ENCODE data around the gene C8G.

The C8G gene

DNA sequence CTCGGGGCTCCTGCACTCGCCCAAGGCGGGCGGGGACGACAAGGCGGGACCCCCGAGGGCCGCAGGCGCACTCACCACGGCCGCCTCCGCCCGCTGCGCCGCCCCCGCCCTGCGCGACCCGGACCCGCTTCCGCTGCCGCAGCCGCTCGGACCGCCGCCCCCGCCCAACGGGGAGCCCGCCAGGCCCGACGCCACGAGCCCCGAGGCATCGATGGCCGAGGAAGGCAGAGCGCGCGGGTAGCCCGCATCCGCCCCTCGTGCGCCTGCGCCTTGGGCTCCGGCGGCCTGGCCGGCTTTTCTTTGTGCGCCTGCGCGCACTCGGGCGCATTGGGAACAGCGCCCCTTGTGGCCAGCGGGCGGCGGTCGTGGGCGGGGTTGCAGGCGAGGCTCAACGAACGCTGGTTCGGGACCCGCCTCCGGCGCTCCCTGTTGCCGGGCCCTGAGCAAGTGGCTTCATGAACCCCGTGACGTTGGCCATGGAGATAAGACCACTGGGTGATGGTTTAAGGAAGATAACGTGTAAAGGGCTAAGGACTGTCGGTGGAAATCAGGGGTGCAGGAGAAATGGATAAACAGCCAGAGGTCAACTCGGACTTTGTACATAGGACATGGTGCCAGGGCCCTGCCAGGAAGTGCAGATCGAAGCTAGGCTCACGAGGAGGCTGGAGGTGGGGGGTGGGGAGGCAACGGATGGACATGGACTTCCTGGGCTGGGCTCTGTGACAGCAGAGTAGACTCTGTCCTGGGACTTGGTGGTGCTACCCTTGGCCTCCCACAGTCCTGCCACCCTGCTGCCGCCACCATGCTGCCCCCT lies at the start of gene C8G, which contains the start of gene FBXW5:
Gene C8G (plus strand): TSS at position 725 of the 814 bp plus-strand sequence. CDS start 78 bp downstream, at position 803.
Gene FBXW5 (minus strand): TSS at position 220 of the 814 bp plus-strand sequence. CDS start 655 bp downstream, outside the sequence.
- DNase-seq, result peak; percentile 96

DNA sequence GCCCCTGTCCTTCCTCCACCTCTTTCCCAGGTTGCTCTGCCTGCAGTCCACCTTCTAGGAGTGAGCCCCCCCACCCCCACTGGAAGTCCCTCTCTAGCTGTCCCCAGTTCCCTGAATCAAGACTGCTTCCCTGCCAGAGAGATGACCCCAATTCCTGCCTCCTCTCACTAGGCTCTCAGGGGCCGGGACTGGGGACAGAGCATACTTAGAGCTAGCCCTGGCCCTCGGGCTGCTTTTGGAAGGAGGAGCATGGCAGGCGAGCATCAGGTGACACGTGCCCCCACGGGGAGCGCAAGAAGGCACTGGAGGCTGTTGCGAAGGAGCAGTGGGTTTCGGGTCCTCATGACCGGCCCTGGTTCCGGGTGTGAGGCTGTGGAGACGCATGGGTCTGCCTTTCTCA lies 49.0 kb upstream of the C8G start:
- no peak for DNase-seq

DNA sequence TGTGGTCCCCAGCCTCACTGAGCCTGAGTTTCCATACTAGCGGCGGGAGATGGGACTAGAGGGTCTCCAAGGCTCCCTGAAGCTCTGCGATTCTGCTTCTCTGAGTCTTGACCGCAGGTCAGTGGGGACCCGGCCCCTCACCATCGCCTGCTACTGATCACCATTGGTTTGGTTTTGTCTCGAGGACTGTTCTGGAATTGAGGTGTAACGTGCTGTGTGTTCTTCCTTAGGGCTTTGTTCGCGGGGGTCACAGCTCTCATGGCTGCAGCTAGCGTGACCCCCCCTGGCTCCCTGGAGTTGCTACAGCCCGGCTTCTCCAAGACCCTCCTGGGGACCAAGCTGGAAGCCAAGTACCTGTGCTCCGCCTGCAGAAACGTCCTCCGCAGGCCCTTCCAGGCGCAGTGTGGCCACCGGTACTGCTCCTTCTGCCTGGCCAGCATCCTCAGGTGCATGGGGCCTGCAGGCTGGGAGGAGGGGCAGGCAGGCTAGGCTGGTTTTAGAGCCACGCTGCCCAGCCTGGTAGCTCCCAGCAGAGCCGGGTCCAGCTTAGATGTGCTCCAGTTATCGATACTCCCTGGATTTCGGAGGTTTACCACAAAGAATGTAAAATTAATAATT lies 46.5 kb upstream of the C8G start:
- no peak for DNase-seq

DNA sequence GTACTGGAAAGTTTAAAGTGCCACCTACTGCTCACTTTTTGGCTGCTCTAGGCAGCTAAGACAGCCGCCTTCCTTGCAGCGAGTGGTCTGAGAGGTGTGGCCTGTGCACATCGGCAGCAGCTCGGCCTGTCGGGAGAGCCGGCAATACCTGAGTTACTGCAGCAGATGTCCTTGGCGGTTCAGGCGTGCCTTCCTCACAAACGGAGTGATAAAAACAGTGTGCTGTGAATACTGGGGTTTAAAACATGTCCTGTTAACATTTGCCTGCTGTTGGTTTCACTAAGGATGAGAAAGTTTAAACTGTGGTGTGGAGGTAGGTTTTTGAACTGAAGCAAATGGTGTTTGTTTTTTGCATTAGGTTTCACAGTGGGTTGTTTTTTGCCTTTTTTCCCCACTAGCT lies 45.8 kb upstream of the C8G start:
- no peak for DNase-seq

DNA sequence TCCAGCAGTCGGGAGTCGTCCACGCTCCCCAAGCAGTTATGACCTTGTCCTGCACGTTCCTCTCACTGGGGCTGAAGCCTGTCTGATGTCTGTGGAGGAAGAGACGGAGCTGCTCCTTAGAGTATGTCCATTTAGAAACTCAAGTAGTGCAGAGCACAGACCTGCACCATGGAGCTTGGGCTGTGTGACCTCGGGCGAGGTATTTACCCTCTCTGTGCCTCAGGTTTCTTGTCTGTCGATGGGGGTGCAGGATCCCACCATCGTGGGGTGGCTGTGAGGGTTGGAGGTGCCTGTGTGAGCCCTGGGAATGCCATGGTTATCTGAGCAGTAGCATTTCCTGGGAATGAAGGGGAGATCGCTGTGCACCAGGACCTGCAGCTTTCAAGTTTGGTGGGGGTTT lies 44.5 kb upstream of the C8G start:
- DNase-seq, result no peak

DNA sequence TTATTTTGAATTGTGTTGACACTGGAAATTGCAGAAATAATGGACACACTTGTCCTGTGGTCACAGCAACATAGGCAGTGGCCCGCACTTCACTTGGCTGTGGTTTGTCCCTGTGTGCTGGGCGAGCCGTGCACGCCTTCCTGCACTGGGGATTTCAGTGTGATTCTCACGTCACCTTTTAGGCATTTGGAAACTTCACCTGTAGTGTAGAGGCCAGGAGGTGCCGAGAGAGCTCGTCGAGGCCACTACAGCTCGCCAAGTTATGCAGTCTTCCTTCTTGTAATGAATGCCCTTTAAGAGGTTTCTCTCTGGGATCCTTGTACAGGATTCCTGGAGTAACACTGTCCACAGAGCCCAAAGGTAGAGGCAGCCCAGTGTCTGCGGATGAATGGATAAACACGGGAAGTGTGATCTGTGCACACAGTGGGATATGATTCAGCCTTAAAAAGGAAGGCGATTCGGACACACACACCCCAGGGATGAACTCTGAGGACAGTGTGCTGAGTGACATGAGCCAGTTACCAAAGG lies 44.0 kb upstream of the C8G start:
- DNase-seq, result no peak

DNA sequence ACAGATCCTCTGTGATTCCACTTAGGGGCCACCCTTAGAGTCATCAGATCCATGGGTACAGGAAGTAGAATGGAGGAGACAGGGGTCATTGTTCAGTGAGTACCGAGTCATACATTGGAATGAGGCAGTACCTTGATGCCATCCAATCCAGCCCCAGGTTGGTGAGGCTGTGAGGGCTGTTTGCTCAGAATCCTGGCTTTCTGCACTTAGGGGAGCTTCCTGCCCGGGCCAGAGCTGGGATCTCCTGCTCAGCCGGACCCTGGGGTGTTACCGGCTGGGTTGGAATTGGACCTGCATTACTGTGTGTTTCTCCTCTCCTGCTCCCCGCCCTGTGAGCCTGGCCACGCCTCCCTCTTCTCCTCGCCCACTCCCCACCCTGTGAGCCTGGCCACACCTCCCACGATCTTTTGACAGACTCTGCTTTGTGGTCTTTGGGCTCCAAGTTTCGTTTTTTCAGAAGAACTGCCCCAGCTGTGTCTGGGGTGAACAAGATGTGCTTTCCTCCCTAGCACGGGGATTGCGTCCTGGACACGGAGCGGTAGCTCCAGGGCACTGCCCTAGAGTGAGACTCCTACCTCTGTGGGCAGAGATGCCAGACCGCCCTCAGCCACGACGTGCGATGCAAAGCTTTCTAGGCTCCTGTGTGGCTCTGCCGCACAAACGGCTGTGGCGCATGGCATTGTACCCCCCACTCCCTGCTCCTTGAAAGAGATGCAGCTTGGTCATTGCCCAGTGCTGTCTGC lies 43.4 kb upstream of the C8G start:
- peak; percentile 73 for DNase-seq

DNA sequence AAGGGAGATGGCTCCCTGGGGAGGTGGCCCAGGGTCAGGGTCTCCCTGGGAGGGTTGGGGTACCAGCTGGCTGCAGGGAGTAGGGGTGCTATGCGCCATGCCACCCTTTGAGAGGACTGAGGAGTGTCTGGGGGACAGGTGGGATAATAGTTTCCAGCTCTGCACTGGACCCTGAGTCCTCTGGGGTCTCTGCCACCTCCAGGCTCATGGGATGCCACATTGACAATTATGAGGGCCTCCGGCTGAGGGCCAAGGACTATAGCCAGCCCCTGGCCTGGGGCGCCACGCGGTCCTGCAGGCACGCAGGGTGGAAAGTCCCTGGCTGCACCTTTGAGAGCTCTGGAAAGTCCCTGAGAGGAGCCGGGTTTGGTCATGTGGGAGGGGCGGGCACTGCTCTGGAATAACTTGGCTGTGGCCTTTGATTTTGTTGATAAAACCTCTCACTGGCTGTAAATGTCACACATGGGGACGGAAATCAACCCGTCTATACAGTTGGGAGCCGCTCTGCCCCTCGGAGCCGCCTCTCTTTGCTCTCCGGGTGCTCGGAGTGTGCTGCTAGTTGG lies 42.7 kb upstream of the C8G start:
- DNase-seq, result peak; percentile 59

DNA sequence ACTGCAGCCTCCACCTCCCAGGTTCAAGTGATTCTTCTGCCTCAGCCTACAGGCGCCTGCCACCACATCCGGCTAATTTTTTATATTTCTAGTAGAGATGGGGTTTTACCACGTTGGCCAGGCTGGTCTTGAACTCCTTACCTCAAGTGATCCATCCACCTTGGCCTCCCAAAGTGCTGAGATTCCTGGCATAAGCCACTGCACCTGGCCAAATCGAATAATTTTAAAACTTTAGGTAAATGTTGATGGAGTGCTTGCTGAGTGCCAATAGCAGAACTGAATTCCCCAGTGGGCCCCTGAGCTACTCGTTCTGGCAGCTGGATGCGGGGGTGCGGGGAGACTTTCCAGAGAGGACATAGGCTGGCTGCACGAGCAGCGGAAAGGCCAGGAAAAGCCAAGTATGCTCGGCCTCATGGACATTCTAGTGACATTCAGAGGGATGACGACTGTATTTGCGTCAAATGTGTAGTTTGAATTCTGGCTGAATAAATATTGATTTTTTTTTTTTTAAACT lies 41.9 kb upstream of the C8G start:
- no peak for DNase-seq

DNA sequence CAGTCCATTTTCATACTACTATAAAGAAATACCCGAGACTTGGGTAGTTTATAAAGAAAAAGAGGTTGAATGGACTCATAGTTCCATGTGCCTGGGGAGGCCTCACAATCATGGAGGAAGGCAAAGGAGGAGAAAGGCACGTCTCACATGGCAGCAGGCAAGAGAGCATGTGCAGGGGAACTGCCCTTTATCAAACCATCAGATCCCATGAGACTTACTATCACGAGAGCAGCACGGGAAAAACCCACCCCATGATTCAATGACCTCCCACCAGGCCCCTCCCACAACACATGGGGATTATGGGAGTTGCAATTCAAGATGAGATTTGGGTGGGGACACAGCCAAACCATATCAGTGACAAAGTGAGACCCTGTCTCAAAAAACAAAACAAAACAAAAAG lies 38.8 kb upstream of the C8G start:
- DNase-seq, result peak; percentile 17

DNA sequence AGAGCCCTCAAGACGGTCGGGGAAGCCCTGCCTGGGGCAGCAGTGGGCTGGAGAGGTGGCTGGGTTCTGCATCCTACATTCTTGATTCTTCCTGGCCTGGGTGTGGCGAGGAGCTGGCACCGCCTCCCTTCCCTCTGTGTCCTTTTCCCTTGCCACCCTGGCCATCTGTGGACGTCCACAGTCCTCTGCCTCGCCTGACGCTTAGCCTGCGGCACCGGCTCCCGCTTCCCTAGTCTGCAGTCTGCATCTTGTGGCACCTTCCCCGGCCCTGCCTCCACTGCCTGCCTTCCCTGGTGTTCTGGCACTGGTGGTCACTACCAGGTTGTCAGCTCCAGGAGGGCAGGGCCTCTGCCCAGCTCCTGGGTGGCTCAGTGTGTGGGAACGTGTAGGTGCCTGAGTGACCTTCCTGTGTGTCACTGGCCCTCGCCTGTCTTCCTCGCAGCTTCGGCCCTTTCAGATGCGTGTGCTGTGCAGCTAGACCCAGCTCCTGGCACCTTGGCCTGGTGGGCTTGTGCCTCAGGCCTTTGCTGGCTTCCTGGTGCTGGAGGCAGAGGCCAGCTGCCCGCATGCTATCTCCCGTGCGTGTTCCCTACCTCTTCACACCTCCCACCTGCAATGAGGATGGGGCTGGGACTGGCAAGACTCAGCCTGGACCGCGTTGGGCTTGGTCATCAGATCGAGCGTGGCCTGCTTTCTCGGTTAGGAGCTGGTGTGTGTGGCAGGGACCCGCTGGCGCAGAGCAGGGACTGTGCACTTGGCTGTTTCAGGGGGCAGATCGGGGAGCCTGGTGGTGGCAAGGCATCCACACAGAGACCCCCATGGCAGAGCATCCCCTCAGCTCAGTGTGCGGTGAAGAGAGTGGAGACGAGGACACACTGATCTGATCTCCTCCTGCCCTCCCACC lies 37.8 kb upstream of the C8G start:
- no peak for DNase-seq

DNA sequence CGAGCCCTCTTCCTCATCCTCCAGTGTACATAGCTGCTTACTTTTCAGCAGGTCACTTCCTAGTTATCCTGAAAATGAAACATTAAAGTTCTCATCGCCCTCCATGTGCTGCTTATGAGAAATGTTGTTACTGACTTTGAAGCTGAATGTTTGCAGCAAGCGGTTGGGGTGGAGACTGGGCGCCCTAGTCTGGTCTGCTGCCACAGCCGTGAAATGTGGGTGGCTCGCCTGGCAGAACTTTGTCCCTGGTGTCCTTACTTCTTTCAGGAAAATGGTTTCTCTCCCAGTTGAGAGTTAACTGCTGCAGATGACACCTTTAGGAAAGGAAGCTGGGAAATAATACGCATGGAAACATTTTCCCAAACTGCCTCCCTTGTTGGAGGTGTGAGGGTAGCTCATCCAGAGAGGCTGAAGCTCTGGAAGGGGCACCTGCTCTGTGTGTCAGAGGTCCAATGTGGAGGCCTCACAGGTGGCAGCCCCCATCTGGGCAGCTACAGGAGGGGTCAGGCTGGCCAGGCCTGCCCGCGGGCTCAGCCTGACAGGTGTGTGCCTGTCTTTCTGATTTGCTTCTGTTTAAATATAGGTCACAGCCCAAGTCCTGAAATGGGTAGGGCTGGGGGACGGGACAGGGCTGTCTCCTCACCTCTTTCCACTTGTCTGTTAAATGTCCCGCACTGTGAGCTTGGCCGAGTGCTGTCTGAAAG lies 34.7 kb upstream of the C8G start:
- no peak for DNase-seq

DNA sequence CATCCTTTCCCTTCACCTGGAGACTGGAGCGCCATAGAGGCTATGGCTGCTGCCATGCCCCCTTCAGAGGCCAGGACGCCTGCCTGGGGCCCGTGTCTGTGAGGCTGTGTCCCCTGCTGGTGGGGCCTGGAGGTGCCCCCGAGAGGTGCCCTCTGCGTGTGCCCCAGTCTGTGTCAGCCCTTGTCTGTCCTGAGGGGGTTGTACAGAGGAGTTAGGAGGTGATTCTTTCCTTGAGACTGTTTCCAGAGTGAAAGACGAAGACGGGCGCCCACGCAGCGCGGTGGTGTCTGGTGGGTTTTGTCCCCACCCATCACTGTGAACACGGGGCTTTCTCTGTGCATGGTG lies 34.2 kb upstream of the C8G start:
- DNase-seq, result no peak

DNA sequence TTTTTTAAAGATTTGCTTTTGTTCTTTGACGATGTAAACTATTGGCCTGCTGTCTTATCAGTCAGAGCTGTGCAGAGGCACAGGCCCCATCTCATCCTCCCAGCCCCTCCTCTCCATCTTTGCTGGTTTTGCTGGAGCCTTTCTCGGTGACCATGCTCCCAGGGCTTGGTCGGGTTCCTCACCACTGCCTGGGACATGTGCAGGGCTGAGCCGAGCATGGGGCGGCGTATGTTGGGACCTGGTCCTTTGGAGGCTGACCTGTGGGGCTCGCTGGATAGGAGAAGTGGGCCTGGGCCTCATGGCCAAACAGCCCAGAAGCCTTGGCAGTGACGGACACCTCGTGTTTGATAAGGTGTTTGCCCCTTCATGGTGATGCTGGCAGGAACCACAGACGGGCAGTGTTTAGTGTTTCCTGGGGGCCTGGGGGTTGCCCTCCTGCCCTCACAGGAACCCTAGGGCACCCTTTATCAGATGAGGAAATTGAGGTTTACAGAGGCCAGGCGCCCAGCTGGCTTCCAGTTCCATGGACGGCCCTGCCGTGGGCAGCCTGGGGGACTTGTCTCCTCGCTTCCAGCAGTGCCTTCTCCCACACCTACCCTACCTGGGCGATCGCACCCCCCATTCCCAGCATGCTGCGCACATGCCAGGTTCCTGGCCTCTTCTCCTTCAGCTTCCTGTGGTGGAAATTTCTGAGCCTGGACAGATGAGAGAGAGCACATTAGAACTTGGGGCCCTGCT lies 31.2 kb upstream of the C8G start:
- DNase-seq, result no peak

DNA sequence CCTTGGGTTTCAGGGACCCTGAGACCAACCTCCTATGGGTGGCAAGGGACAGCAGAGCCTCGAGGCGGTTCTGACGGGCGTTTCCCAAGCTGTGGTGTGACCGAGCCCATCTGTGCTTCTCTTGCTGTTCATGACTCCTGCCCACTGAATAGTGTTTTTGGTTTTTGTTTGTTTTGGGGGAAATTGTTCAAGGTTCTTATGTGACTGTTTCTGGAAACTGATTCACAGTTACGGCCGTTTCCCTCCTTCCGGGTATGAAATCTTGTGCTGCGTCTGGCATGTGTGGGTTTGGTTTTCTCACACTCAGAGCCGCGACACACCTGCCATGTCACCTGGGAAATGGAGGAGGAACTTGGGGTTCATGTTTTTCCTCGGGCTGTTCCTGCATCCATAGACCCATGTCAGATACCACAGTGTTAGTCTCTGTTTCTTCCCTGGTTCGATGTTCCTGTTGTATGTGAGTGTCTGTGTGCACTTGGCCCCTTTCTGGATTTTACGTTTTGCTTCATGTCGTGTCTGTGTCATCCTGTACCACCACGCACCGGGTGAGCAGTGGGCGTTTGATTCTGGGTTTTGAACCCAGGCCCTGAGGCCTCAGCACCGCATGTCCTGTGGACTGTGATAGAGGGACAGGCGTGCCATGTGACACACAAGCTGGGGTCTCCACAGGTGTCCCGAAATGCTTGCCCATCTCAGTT lies 29.3 kb upstream of the C8G start:
- no peak for DNase-seq

DNA sequence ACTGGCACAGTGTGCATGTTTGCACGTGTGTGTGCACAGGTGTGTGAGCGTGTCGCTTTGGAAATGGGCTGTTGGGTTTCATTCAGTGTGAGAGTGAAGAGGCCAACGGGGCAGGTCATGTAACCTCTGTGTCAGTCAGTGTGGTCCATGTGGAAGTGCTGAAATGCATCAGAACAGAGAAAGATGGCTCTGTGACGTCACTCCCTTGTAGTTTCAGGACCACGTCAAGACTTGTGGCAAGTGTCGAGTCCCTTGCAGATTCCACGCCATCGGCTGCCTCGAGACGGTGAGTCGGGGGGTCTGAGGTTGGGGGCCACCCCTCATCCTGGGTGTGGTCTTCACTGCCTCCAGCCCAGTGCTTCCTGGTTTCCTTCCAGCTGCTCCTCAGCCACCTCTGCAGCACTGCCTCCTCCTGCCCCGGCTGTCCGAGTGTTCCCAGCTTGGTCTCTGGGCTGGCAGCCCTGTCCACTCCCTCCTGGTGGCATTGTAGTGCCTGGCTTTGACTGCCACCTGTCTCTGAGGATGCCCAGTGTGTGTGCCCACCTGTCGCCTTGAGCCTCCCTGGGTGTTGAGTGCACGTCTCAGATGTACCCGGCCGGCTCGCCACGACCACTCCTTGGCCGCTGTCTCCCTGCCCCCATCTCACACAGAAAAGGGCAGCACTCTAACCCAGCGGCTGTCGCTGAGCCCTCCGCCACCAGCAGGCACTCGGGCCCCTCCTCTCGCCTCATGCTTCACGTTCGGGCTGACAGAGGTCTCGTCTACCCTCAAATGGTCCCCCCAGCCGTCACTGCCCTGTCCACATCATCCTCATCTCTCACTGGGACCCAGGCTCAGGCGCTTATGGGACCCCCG lies 28.5 kb upstream of the C8G start:
- no peak for DNase-seq

DNA sequence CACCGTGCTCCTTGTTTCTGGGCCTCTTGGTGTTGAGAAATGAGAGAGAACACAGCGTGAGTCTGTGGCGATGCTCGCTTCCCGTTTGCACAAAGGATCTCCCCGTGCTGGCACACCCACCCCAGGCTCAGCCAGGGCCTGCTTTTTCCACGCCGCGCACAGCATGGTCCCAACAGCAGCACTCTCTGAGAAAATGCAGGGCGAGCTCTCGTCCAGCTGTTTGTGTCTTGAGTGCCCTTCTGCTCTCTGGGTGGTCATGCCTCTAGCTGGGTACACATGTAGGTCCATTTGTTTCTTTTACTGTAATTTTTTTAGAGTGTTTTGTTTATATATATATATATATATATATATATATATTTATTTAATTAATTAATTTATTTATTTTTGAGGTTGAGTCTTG lies 27.1 kb upstream of the C8G start:
- no peak for DNase-seq

DNA sequence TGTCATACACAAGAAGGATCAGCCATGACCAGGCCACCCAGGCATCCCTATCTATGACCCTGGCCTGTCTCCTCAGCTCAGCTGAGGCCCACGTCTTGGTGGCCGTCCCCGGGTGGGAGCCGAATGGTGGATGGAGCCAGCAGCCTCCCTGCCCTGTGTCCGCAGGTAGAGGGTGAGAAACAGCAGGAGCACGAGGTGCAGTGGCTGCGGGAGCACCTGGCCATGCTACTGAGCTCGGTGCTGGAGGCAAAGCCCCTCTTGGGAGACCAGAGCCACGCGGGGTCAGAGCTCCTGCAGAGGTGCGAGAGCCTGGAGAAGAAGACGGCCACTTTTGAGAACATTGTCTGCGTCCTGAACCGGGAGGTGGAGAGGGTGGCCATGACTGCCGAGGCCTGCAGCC lies 25.0 kb upstream of the C8G start:
- no peak for DNase-seq

DNA sequence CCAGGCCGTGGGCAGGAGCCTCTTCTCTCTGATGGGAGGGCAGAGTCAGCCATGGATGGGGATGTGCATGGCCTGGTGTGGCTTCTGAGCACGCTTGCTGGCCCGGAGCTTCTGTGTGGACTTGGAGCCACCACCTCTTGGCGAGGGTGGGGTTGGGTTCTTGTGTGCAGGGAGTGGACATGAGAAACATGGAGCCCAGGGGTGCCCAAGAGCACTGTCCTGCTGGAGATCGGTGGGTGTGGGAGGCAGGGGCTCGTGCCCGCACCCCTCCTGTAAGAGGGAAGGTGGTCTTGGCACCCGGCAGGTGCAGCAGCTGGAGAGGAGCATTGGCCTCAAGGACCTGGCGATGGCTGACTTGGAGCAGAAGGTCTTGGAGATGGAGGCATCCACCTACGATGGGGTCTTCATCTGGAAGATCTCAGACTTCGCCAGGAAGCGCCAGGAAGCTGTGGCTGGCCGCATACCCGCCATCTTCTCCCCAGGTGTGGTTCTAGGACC lies 24.3 kb upstream of the C8G start:
- DNase-seq, result no peak
